ENCODE results near the gene TUBA8.

DNA sequence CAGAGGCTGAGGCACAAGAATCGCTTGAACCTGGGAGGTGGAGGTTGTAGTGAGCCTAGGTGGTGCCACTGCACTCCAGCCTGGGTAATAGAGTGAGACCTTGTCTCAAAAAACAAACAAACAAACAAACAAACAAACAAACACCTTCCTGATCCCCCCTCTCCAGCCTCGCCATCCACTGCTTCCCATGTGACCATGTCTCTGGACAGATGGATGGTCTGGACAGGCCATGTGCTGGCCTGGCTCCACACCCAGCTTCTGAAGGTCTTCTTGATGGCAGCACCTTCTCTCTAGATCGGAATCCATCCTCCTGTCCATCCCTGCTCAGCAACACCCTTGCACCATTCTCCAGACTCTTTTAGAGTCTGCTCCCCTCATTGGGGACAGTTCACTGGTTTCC lies 43.5 kb upstream of the TUBA8 start:
- TF ChIP-seq POLR2A (IDR thresholded peaks at IDR 0.05) = no peak
- TF ChIP-seq CTCF (IDR thresholded peaks at IDR 0.05) = no peak

Data from testis (tissue), 2 donors.